ENCODE results near the gene P2RY14. TPM values are rescaled to one million over a fixed set of nuclear protein-coding genes. Genes with fewer than 3 reads are reported as not detected.

The P2RY14 gene
- total RNA-seq, 2 donors from 2014 or later = 0.09 to 0.28 TPM

DNA sequence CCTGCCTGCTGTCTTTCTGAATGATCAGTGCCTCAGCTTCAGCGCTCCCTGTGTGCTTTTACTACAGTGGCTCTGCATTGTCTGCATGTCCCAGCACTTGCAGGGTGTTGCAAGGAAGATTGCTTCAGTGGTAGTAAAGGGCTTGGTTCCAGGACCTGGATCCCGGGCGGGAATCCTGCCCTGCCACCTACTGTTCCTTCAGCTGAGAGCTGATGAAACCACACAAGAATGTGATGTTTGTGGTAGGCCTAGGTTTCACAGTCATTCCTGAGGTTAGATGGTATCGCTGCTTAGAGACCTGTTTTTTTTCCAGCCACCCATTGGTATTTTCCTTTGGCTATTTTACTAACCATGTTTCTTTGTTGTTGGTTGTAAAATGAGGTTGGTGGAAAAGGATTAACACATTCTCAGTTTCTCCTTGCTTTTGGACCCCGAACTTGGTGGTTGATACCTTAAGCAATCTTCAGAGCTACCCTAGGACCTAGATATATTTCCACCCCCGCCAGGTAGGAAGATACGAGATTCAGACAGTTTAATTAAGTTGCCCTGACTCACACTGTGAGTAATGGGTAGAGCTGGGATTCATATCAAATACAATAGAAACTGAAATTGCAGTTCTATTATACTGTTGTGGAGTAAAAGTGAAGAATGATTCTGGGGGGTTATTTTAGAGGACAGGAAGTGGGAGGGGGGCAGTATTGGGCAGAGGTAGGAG, 26.9 kb upstream of the P2RY14 start:
- H3K36me3 ChIP-seq = no peaks in the 10 kb centered on the region
- 33% methylated on average over 7 of the region's 7 CpGs for WGBS
- no peaks in the 10 kb centered on the region for H3K4me1 ChIP-seq (replicated peaks)
- no peaks in the 10 kb centered on the region for H3K9me3 ChIP-seq
- intact Hi-C loops (cut with DNase I) = no loop called here
- TF ChIP-seq POLR2A (IDR thresholded peaks at IDR 0.05) (no peak), POLR2AphosphoS5 (IDR thresholded peaks at IDR 0.05) (peak; percentile 89)
- TF ChIP-seq, protein P1, sequence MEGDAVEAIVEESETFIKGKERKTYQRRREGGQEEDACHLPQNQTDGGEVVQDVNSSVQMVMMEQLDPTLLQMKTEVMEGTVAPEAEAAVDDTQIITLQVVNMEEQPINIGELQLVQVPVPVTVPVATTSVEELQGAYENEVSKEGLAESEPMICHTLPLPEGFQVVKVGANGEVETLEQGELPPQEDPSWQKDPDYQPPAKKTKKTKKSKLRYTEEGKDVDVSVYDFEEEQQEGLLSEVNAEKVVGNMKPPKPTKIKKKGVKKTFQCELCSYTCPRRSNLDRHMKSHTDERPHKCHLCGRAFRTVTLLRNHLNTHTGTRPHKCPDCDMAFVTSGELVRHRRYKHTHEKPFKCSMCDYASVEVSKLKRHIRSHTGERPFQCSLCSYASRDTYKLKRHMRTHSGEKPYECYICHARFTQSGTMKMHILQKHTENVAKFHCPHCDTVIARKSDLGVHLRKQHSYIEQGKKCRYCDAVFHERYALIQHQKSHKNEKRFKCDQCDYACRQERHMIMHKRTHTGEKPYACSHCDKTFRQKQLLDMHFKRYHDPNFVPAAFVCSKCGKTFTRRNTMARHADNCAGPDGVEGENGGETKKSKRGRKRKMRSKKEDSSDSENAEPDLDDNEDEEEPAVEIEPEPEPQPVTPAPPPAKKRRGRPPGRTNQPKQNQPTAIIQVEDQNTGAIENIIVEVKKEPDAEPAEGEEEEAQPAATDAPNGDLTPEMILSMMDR (IDR thresholded peaks at IDR 0.05) = peak in 3 of 4 experiments; percentile 29 to 36 (median 32)
- DNase-seq (ENCODE audit: low spot score) = peak; percentile 92
- no peak overlapping the region for H3K4me3 ChIP-seq
- H3K27ac ChIP-seq = peak overlapping the region; percentile 30 to 62
- no peaks in the 10 kb centered on the region for H3K27me3 ChIP-seq (replicated peaks; ENCODE audit: insufficient read depth)

DNA sequence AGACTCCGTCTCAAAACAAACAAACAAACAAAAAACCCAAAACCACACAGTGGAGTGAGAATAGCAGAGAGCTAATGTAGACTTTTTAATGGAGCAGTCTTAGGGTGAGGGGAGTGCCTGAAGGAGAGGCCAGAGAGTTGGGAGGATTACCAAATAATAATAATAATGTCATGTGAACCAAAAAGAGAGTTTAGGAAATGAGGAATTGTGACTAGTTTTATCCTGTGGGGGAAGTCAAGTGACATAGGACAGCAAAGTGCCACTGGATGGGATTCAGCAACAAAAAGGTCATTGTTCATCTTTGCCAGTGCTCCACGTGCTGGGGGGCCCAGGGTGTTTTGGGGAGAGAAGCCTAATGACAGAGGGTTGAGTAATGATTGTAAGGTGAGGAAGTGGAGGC, 25.4 kb upstream of the P2RY14 start:
- no peaks in the 10 kb centered on the region for H3K9me3 ChIP-seq
- DNase-seq (ENCODE audit: low spot score) = no peak
- WGBS = 49% methylated on average over 2 of the region's 2 CpGs
- H3K4me3 ChIP-seq = no peak overlapping the region
- H3K27ac ChIP-seq = no peak overlapping the region
- no peaks in the 10 kb centered on the region for H3K36me3 ChIP-seq
- TF ChIP-seq POLR2AphosphoS5 (IDR thresholded peaks at IDR 0.05) = no peak
- TF ChIP-seq, protein P1 (IDR thresholded peaks at IDR 0.05) = no peak
- no peak for TF ChIP-seq POLR2A (IDR thresholded peaks at IDR 0.05)
- no peaks in the 10 kb centered on the region for H3K4me1 ChIP-seq (replicated peaks)
- intact Hi-C loops (cut with DNase I) = no loop called here
- no peaks in the 10 kb centered on the region for H3K27me3 ChIP-seq (replicated peaks; ENCODE audit: insufficient read depth)

DNA sequence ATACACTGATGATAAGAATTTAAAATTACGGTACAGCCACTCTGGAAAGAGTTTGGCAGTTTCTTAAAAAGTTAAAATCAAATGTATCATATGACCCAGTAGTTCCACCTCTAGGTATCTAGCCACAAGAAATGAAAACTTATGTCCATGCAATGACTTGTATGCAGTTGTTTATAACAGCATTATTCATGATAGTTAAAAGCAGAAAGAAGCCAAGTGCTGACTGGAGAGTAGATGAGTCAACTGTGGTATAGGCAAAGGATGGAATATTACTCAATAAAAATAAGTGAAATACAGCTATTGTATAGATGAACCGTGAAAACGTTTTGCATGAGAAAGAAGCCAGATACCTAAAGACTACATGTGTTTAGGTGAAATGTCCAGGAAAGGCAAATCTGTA, 23.4 kb upstream of the P2RY14 start:
- TF ChIP-seq, protein P1 (IDR thresholded peaks at IDR 0.05) = no peak
- no peak for TF ChIP-seq POLR2A (IDR thresholded peaks at IDR 0.05)
- no peak for TF ChIP-seq POLR2AphosphoS5 (IDR thresholded peaks at IDR 0.05)
- Histone ChIP-seq H3K9me3 (no peaks in the 10 kb centered on the region), H3K36me3 (no peaks in the 10 kb centered on the region), H3K4me3 (no peak overlapping the region), H3K27ac (no peak overlapping the region), H3K4me1 (replicated peaks) (no peaks in the 10 kb centered on the region), H3K27me3 (replicated peaks; ENCODE audit: insufficient read depth) (no peaks in the 10 kb centered on the region)
- no peak for DNase-seq (ENCODE audit: low spot score)
- 84% methylated on average over 3 of the region's 3 CpGs for WGBS
- intact Hi-C loops (cut with DNase I) = no loop called here

DNA sequence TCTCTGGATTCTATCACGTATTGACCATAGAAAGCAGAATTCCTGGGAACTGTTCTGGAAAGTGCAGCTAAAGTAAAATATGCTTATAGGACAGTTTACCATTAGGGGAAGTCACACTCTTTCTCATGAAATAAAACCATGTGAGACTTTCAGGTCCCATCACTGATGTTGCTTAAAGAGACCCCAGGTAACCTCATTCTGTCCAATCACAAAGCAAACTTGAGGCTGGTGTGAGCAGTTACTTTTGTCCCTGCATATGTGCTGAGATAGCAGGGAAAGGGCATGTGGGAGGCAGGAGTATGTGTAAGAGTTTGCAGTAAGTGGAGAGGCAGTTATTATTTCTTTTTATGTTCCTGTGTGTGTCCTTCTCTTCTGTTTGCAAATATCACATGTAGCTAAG, 22.2 kb upstream of the P2RY14 start:
- Histone ChIP-seq H3K27me3 (replicated peaks; ENCODE audit: insufficient read depth) (no peaks in the 10 kb centered on the region), H3K36me3 (no peaks in the 10 kb centered on the region), H3K4me3 (no peak overlapping the region), H3K4me1 (replicated peaks) (no peaks in the 10 kb centered on the region), H3K27ac (no peak overlapping the region), H3K9me3 (no peaks in the 10 kb centered on the region)
- intact Hi-C loops (cut with DNase I) = no loop called here
- DNase-seq (ENCODE audit: low spot score) = no peak
- TF ChIP-seq, protein P1 (IDR thresholded peaks at IDR 0.05) = no peak
- TF ChIP-seq POLR2AphosphoS5 (IDR thresholded peaks at IDR 0.05) (no peak), POLR2A (IDR thresholded peaks at IDR 0.05) (no peak)
- WGBS = 89% methylated on average over 1 of the region's 1 CpG

DNA sequence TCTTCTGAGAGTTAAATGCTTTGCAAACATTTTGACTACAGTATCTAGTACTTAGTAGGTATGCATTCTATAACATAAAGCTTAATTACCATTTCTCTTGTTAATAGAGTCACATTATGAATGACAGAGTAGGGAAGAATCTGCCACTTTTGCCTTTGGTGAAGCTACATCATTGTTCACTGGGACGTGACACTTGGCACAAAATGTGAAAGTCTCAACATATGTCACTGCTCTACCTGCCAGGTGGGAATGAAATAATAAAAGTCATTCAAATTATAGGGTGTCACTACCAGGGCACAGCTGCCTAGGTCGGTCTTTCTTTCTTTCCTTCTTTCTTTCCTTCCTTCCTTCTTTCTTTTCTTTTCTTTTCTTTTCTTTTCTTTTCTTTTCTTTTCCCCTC, 20.7 kb upstream of the P2RY14 start:
- intact Hi-C loops (cut with DNase I) = no loop called here
- Histone ChIP-seq H3K36me3 (no peaks in the 10 kb centered on the region), H3K27ac (no peak overlapping the region), H3K4me3 (no peak overlapping the region), H3K9me3 (no peaks in the 10 kb centered on the region), H3K4me1 (replicated peaks) (no peaks in the 10 kb centered on the region), H3K27me3 (replicated peaks; ENCODE audit: insufficient read depth) (no peaks in the 10 kb centered on the region)
- no peak for TF ChIP-seq POLR2AphosphoS5 (IDR thresholded peaks at IDR 0.05)
- no peak for TF ChIP-seq POLR2A (IDR thresholded peaks at IDR 0.05)
- TF ChIP-seq, protein P1 (IDR thresholded peaks at IDR 0.05) = no peak
- no peak for DNase-seq (ENCODE audit: low spot score)
- WGBS = 69% methylated on average over 2 of the region's 2 CpGs

Measured in prostate gland (tissue), 2 donors.